ENCODE data around the gene AKAP6.
"Not testable (repeated sequence)": the region's sequence is repeated elsewhere in the genome, so short reads cannot be mapped to it uniquely, and the experiment has no call there.

Gene AKAP6

DNA sequence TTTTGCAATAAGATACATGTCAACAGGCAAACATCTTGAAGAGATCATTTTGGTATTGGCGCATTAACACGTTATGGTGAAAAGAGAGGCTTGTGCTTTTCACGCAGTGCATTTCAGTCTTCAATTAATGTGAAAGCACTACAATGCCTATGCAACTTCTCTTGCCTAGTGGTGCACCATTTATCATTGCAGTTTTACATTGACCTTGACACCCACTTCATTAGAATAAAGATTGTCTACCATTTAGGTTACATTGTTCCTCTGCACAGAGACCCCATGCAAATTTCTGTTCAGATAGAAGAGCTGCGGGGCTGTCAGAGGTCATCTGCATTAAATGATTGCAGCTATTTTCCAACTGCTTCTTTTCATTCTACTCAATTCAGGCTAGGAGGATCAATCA is 397.4 kb downstream of the AKAP6 start:
- no peak for DNase-seq

DNA sequence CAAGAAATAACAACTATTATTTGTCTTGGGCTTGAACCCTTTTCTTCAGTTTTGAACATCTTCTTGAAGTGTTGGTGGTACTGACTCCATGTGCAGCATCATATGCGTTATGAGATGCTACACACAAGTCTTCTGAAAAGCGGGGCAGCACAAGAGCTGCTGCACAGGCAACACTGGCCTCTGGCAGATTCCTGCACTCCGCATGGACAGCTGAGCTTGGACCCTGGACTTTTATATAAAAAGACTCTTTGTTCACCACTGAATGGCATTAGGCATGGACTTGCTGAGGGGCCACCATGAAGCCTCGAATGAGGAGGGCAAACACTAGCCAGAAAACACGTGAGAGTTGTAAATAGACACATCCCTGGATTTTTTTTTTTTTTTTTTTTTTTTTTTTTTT is 398.7 kb downstream of the AKAP6 start:
- DNase-seq, result no peak

DNA sequence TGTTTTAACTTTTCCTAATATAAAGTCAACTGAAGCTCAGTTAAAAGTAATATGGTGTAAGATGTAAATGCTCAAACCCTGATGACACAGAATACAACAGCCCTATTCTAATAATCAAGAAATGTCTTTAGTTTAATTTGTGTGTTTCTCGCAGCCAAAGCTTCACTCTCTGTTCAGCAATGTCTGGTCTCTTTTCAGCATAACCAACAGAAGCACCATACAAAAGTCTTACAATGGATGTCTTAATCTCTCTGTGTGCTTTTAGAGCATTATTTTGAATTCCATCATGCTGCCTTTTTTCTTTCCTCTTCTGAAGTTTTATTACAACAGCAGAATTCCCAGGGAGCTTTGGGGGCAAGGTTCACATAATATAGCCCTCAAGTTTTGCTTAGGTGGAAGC is 399.4 kb downstream of the AKAP6 start:
- DNase-seq, result no peak

DNA sequence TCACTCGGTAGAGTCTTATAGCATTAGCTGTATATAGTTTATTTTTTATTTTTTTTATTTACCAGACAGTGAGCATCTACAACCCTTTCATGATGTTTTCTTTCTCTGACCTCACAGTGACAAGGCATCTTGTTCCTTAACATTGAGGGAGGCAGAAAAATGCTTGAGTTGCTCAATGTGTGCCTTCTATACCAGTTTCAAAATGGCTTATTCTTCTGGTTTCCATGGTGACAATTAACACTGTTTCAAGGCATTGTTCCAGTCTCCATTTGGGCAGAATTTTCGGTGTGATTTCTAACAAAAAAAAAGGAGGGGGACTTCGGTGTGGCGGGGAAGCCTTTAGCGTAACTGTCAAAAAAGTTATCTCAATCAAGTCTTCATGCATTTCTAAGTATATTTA is 399.9 kb downstream of the AKAP6 start:
- no peak for DNase-seq

DNA sequence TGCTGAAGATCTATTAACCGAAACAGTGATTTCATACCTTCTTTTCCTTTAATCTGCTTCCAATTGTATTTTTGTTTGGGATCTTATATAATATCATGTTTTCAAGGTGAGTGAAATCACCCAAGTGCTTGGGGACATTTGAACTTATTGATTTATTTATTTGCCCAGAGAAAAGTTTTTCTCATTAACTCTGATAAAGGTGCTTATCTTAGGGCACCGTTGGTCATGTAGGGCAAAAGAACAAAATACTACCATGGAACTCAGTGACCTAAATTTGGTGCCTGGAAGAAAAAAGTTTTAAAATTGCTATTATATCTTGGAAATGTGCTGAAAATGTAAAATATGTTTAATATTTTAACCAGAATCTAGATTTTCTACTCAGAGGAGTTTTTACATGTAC is 402.2 kb downstream of the AKAP6 start:
- DNase-seq, result no peak

DNA sequence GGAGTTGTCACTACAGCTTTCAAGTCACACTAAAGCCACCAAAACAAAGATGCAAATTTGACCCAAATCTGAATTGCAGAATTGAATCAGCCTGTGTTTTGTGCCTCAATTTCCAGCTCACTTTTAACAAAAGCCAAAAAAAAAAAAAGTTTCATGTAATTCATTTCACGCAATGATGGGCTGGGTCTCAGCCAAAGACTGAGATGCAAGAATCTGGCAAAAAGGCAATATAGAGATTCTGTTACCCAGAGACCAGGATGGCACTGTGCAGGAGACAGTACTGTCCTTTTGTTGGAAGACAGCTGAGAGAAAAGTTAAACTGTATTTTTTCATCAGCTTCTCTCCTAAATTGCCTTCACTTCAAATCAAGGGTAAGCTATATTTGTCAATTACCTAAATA is 403.9 kb downstream of the AKAP6 start:
- no peak for DNase-seq

DNA sequence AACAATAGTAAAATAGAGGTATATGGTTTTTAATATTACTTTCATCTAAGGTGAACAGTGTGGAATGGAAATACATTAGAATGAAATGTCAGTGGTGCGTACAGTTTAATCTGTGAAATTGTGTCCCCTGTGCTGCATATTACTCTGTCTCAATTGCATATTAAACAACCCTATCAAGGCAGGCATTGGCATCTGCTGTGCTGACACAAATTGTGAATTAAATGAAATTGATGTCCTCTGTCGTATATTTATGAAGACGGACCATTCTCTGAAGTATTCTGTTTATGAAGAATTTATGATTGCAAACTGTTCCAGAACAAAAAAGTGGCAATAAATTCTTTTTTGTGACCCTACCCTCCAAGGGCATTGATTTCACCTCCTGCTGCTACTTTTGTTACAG is 405.2 kb downstream of the AKAP6 start:
- DNase-seq, result no peak

DNA sequence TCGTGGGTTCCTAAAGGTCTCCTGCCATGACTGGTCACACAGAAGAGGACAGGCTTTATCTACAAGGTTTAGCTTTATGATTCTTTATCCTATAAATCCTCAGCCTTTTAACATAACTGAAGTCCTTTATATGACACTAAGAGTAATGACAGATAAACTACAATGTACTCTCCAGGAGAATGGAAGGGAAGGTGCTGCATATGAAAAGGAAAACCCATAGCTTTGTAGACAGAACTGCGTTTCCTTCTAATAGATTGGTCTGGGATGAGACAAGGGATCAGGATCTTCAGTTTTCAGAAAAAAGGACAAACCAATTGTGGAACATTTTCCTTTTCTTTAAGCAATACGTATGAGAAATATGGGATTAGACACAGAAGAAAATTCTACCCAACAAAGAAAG is 408.5 kb downstream of the AKAP6 start:
- no peak for DNase-seq

DNA sequence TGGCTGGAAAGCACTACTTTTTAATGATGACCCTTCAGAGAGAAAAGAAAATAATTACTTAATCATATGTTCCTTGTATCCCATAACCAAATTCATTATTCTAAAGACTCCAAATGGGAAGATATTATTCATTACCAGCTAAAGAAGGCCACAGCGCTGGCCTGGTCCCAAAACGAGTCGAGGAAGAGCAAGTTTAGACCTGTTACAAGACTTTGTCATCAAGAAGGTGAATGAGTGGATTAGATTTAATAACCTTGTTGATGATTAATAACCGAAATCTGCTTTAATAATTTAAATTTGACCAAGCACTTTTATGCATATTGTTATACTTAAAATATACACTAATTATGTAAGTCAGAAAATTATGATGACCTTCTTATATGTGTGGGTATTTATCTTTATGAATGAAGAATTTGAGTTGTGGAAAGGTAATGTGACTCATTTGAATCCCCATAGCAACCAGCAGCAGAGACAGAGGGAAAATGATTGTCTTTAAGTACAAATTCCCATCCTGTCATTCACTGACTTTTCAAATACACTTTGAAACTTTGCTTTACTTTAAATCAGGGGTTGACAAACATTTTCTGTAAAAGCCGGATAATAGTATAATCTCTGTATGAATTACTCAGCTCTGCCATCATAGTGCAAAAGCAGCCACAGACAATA is 409.2 kb downstream of the AKAP6 start:
- no peak for DNase-seq

DNA sequence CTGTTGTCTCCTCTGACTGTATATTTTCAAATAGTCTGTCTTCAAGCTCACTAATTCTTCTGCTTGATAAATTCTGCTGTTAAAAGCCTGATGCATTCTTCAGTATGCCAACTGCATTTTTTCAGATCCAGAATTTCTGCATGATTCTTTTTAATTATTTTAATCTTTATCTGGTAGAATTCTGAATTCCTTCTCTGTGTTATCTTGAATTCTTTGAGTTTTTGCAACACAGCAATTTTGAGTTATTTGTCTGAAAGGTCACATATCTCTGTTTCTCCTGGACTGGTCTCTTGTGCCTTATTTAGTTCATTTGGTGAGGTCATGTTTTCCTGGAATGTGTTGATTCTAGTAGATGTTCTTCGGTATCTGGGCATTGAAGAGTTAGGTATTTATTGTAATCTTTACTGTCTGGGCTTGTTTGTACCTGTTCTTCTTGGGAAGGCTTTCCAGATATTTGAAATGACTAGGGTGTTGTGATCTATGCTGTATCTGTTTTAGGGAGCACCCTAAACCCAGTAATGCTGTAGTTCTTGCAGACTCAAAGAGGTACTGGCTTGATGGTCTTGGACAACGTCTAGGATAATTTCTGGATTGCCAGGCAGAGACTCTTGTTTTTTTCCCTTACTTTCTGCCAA is 415.8 kb downstream of the AKAP6 start:
- DNase-seq, result no peak

DNA sequence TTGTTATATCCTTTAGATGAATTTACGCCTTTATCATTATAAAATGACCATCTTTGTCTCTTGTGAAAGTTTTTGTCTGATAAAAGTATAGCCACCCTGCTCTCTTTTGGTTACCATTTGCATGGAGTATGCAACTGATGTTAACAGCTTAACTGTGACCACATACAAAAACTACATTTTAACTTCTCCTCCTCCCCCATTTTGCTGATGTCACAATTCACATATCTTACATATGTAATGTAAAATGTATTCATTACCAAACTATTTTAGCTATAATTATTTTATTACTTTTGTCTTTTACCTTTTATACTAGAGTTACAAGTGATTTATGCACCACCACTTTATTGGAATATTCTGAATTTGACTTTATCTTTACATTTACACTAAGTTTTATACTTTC is 425.1 kb downstream of the AKAP6 start:
- DNase-seq, result no peak

DNA sequence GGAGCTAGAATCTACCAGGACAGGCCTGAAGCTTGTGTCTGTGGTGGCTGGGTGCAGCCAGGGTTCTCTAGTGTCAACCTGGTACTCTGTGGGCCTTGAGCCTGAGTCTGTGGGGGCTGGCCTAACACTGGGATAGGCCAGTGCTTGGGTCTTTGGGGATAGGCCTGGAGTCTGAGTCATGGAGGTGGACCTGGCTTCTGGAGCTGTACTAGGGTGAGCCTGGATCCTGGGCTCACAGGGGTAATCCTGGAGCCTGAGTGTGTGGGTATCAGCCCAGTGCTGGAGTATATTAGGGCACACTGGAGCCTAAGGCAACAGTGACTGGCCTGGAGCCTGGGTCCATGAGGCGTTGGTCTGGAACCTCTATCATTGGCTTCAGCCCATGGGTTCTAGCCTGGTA is 427.1 kb downstream of the AKAP6 start:
- no peak for DNase-seq

DNA sequence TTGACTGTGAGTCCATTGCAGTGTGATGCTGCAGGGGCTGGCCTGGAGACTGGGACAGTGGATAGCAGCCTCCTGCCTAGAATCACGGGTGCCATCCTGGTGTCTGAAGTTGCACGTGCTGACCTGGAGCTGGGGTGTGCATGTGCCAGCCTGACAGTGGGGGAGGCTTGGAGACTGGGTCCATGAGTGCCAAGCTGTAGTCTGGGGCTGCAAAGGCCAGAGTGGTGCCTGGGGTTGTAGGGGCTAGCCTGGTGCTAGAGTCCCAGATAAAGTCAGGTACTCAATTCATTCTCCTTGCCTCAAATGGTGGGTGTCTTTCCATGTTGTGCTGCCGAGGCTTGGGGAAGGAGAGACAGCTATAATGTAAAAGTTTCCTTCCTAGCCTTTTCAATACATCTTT is 427.7 kb downstream of the AKAP6 start:
- DNase-seq, result no peak

DNA sequence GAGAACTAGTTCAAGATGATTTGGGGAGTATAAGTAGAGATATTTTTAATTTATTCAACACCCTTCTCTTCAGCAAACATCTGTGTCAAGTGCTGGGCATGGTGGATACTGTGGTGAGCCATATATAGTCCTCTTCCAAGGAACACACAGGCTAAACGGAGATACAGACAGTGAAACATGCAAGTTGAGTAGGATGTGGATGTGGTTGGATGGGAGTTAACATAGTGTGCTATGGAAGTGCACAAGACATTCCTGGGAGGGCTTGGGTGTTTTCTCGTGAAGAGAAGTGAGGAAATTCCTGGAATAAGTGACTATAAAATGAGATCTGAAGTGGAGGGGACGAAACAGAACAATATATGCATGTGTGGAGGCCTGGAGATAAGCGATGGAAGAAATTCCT is 428.5 kb downstream of the AKAP6 start:
- DNase-seq, result no peak

DNA sequence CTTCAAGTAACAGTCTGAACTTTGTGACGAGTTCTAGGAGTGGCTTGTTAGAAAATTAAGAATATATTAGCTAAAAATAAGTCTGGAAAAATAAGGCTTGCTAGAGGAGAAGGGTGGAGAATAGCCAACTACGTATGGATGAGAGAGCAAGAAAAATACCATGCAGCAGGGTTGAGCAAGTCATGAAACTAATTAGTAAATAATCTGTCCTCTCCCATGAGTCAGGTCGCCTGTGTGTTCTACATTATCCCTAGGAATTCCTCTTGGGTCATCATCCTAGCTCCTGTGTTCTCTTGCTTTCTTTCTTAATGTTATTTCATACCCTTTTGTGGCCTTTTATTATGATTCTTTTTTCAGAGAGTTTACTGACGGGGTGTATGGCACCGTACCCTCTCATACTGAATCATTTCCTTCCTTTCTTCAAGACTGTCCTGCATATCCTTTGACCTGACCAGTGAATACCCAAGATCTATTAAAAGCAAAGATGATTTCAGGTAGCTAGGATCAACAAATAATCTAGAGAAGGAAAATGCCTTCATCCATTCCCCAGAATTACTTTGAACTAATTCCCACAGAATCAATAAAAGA is 432.4 kb downstream of the AKAP6 start:
- DNase-seq, result no peak

DNA sequence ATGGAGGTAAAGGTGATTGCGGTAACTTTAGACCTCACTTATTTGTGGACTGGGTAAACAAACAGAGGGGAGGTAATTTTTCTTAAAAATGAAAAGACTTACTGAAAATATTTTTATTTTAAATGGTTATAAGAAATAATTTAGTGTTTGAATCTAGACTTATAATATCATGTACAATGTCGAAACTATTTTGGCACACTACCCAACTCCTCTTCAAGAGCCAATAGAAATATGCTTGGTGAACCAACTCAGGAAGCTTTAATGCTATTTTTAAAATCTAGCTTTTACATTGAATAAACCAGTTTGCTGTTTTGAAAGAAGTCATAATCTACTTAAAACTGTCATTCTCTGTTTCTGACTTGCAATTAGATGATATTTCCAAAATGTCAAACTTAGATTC is 433.8 kb downstream of the AKAP6 start:
- DNase-seq, result no peak

DNA sequence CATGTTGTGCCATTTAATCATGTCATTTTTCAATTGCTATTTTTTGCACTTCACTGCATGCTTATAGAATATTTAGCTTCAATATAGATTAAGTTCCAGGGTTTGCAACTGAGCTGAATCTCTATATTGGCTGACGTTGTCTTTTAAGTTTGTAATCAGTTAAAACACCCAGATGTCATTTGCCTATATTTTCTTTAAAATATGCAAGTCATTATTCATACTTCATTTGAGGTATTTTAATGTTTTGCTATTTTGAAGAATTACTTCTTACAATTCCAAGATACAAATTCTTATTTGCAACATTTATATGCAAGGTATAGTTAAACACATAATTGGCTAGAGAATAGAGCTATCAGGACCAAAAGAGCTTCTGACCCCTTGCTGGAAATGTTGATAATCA is 434.6 kb downstream of the AKAP6 start:
- no peak for DNase-seq

DNA sequence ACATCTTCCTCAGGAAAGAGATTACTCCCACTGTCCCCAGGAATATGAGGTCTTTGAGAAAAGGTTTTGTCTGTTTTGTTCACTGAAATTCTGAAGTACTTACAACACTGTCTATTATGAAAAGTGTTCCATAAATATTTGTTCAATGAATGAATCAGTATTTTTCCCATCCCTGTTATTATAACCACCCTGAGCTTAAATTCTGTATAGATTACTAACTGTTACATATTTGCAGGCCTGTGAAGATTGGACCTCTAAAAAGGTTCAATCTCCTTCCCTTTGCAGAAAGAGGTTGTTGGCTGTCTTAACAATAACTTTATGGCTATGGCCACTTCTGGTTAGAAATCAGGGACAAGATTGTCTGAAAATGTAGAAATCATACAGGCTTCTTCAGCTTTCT is 435.0 kb downstream of the AKAP6 start:
- no peak for DNase-seq

DNA sequence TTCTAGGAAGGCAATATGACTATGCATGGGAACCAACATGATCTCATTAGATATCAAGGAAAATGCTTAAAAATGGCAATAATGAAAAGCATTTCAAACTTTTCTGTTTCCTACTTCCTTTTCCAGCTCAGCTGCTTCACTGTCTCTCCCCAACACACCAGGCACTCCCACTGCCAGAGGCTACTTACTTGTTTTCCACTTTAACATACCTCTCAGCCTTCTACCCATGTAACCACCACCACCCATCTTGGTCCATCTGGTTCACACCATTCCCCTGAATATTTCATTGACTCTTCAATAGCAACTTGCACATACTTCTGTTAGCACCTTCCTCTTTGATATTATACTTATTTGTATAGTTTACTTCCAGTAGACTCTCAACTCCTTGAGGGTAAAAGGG is 441.3 kb downstream of the AKAP6 start:
- DNase-seq, result no peak

DNA sequence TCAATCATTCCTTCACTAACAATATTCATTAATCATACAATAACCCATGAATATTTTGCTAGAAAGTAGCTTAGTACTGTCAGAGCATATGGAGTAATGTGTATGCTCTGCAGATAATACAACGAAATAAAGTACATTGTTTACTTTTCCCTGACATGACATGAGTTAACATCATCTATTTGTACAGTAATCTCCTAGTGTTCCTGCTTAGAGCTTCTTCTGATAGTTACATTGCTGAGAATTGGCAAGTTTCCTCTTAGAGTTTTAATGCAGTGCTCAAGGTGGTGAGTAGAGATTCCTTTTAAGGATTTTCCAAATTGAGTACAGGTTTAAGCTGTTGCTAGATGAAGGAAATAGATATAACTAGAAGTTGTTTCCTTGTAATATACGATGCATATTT is 445.1 kb downstream of the AKAP6 start:
- no peak for DNase-seq

DNA sequence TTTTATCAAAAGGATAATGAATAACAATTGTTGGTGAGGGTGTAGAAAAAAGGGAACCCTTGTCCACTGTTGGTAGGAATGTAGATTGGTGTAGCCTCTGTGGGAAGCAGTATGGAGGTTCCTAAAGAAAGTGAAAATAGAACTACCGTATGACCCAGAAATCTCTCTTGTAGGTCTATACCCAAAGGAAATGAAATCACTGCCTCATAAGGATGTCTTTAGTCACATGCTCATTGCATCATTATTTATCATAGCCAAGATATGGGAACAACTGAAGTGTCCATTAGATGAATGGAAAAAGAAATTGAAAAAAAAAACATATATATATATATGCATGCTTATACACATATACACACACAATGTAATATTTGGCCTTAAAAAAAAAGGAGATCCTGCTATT is 450.7 kb downstream of the AKAP6 start:
- DNase-seq, result no peak

DNA sequence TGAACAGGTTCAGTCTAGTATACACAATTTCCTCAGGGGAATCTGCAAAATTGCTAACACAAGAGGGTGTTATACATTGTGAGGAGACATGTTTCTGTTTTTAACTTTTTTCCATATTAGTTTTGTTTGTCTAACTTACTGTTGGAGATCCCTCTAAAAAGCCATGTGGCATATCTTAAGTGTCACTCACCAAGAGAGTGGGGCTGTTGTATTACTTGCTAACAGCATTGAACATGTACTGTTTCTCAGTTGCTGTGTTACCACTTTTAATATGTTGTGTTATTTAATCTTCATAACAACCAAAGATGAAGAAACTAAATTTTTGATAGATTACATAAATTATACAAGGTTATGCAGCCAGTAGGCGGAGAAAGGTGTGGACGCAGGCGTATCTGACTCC is 455.3 kb downstream of the AKAP6 start:
- DNase-seq, result no peak

DNA sequence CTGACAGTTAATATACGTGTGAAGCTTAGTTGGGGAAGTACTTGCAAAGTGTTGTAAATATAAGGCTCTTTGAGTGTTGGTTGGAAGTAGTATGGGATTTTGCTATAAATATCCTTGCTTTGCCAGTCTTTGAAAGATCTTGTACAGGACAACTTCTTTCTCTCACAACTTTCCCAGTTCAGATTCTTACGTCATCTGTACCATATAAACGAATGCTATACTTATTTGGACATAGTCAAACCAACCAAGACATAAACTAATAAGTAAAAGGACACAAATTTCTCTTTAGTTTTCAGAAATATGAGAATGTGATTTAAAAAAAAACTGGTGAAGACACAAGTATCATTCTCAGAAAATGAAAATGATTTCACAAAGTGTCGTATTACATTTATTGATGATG is 456.5 kb downstream of the AKAP6 start:
- no peak for DNase-seq

DNA sequence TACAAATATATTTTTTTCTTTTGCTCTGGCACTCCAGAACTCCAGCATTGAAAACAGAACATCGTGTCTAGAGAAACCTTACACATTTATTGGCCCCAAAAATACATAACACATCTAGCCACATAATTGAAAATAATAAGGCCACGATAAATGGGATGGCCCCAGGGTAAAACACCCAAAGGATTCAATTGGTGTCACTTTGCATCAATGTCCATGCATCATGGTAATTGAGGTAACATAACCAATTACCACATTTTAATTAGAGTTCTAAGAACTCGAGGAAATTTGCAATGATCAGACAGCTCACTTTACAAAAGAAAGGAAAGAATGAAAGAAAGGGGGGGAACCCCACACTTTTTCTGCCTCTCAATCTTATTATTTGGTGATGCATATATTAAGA is 457.8 kb downstream of the AKAP6 start:
- no peak for DNase-seq

DNA sequence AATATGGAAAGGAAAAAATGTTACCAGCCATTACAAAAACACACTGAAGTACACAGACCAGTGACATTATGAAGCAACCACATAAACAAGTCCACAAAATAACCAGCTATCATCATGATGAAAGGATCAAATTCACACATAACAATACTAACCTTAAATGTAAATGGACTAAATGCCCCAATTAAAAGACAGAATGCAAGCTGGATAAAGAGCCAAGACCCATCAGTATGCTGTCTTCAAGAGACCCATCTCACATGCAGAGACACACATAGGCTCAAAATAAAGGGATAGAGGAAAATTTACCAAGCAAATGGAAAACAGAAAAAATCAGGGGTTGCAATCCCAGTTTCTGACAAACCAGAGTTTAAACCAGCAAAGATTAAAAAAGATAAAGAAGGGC is 463.9 kb downstream of the AKAP6 start:
- not testable (repeated sequence) for DNase-seq

All from activated T-cell treated with anti-CD3 and anti-CD28 coated beads, Interleukin-2, amount 50 U/mL, for 48 hours (primary cell).